HG02571 (cell line): ENCODE measurements around the gene LOXL1.

ENCODE experiments used
- ATAC-seq: cut with Tn5 transposase; IDR thresholded peaks from one replicate; pipeline ENCODE4 v1.9.1; 2021; ENCODE audit warnings: mild to moderate bottlenecking, moderate library complexity; ENCODE audit not compliant: unreplicated experiment

Gene LOXL1

GRCh38 chr15:73921254-73921925 is 4.9 kb upstream of the LOXL1 start:
- ATAC-seq: no peak

- no peak for ATAC-seq
Measured at GRCh38 chr15:73922186-73923151, 3.8 kb upstream of the LOXL1 start.

- ATAC-seq: no peak
Measured at GRCh38 chr15:73923156-73923487, 3.1 kb upstream of the LOXL1 start.

GRCh38 chr15:73923488-73924164 is 2.6 kb upstream of the LOXL1 start:
- ATAC-seq: no peak

GRCh38 chr15:73924171-73924921 is 1.9 kb upstream of the LOXL1 start:
- ATAC-seq: no peak

GRCh38 chr15:73925848-73926218 is 429 bp upstream of the LOXL1 start:
- no peak for ATAC-seq

- ATAC-seq: no peak
Measured at GRCh38 chr15:73927003-73927475, 777 bp downstream of the LOXL1 start.

GRCh38 chr15:73927476-73928240 is 1.4 kb downstream of the LOXL1 start:
- no peak for ATAC-seq

GRCh38 chr15:73928241-73928579 is 1.9 kb downstream of the LOXL1 start:
- no peak for ATAC-seq

GRCh38 chr15:73928971-73929627 is 2.8 kb downstream of the LOXL1 start:
- ATAC-seq: no peak

GRCh38 chr15:73930371-73930770 is 4.1 kb downstream of the LOXL1 start:
- ATAC-seq: no peak

GRCh38 chr15:73930790-73931281 is 4.6 kb downstream of the LOXL1 start:
- ATAC-seq: no peak

- no peak for ATAC-seq
Measured at GRCh38 chr15:73931441-73931840, 5.2 kb downstream of the LOXL1 start.

- no peak for ATAC-seq
Measured at GRCh38 chr15:73932381-73933191, 6.3 kb downstream of the LOXL1 start.

GRCh38 chr15:73934281-73934680 is 8.0 kb downstream of the LOXL1 start:
- ATAC-seq: no peak

GRCh38 chr15:73935547-73935946 is 9.3 kb downstream of the LOXL1 start:
- no peak for ATAC-seq

GRCh38 chr15:73936181-73936580 is 9.9 kb downstream of the LOXL1 start:
- ATAC-seq: no peak

- ATAC-seq: no peak
Measured at GRCh38 chr15:73936588-73937290, 10.5 kb downstream of the LOXL1 start.
